AG04450 (cell line): Measurements from ENCODE around the gene TMEM238. TPM values are rescaled to one million over a fixed set of nuclear protein-coding genes. Genes with fewer than 3 reads are reported as not detected.
A peak's percentile ranks its signal among the peaks of the same experiment; 100 is the strongest.

Source experiments
- CTCF ChIA-PET: fragments of 300-600, 350-600 bp; formaldehyde crosslinking; extraction: SDS; loops from one replicate; lab custom pipeline; 2022; ENCODE audit warnings: antibody characterized with exemption, inconsistent platforms; lab: Charles Lee
- POLR2A ChIA-PET: fragments of 350-600 bp; formaldehyde crosslinking; extraction: SDS; loops from one replicate; lab custom pipeline; 2021; ENCODE audit warnings: antibody characterized with exemption, inconsistent platforms; lab: Yijun Ruan, JAX
- DNase-seq: peaks from one replicate; pipeline ENCODE4 v3.0.0-alpha.2; 2011; ENCODE audit warnings: low read depth, low spot score
- H3K27ac ChIP-seq: one replicate; pipeline ENCODE4 v1.5.1; 2012; ENCODE audit warnings: low read depth, low read length, control low read depth
- H3K27me3 ChIP-seq: one replicate; pipeline ENCODE4 v1.6.0; 2012; ENCODE audit warnings: low read length; ENCODE audit not compliant: control insufficient read depth, insufficient read depth
- H3K4me3 ChIP-seq: 2 replicates; pipeline ENCODE4 v1.5.1; 2011; ENCODE audit warnings: mild to moderate bottlenecking, low read depth, low read length, control low read depth
- H3K9me3 ChIP-seq: 2 replicates; pipeline ENCODE4 v1.5.1; 2012; ENCODE audit warnings: low read length; ENCODE audit not compliant: control insufficient read depth, insufficient read depth
- CTCF ChIP-seq: IDR thresholded peaks from 2 replicates; pipeline ENCODE4 v1.5.1; 2011; ENCODE audit warnings: low read depth, low read length, control low read depth, inconsistent platforms
- polyA plus RNA-seq: library from polyadenylated mRNA; depleted of rRNA; stranded (reverse); fragments of >200 nt; gene quantifications from 2 replicates; pipeline ENCODE4 v1.2.3, GENCODE V29; 2011

Gene TMEM238
- polyA plus RNA-seq, 1 experiment: not detected

GRCh38 chr19:55377356-55378131 is 6.5 kb downstream of the TMEM238 start:
- Histone ChIP-seq H3K9me3 (no peaks in the 10 kb centered on the region; the same call in 1 of the 2 replicates), H3K4me3 (no peak overlapping the region), H3K27me3 (no peaks in the 10 kb centered on the region), H3K27ac (no peak overlapping the region)
- CTCF ChIA-PET: no interaction called here
- no peak for TF ChIP-seq CTCF
- POLR2A ChIA-PET: no interaction called here
- DNase-seq: no peak

- no peaks in the 10 kb centered on the region; the same call in 1 of the 2 replicates for H3K9me3 ChIP-seq
- CTCF ChIA-PET: interaction anchor here (1.4 kb wide), 1 partner anchor 91 kb away, joined by 4 read pairs; no protein-coding TSS in a partner anchor
- no peak within 1 kb of the TSS for H3K4me3 ChIP-seq
- POLR2A ChIA-PET: no interaction called here
- H3K27ac ChIP-seq: no peak within 1 kb of the TSS
- no peaks in the 10 kb centered on the region for H3K27me3 ChIP-seq
- no peak for DNase-seq
- no peak for TF ChIP-seq CTCF
Observed at GRCh38 chr19:55376241-55376933, 7.7 kb downstream of the TMEM238 start, which contains the start of gene TMEM190. Gene TMEM190, plus strand, starts transcription at chr19:55376826. Its CDS starts 28 bp downstream, at chr19:55376854.

GRCh38 chr19:55373993-55374757 is 9.9 kb downstream of the TMEM238 start:
- Histone ChIP-seq H3K27me3 (no peaks in the 10 kb centered on the region), H3K4me3 (no peak overlapping the region), H3K9me3 (no peaks in the 10 kb centered on the region; the same call in 1 of the 2 replicates), H3K27ac (peak overlapping the region; percentile 87)
- ChIA-PET CTCF (no interaction called here), POLR2A (interaction anchor here (0.9 to 1.5 kb wide), 2 partner anchors 10 to 15 kb away, joined by 3 to 4 read pairs; partner anchors contain the start of gene TMEM238)
- TF ChIP-seq CTCF: no peak
- DNase-seq: peak; percentile 53

GRCh38 chr19:55373306-55373992 is 10.6 kb downstream of the TMEM238 start:
- POLR2A ChIA-PET: interaction anchor here (0.8 to 2.1 kb wide), 8 partner anchors 9 to 63 kb away, joined by 3 to 13 read pairs (median 4); partner anchors contain the start of genes TMEM238 and UBE2S
- no peak for DNase-seq
- Histone ChIP-seq H3K4me3 (no peak overlapping the region), H3K27me3 (no peaks in the 10 kb centered on the region), H3K27ac (peak overlapping the region; percentile 87), H3K9me3 (no peaks in the 10 kb centered on the region; the same call in 1 of the 2 replicates)
- TF ChIP-seq CTCF: no peak
- CTCF ChIA-PET: interaction anchor here (1.6 kb wide), 1 partner anchor 72 kb away, joined by 3 read pairs; no protein-coding TSS in a partner anchor
